Measurements from ENCODE around the gene CD180.

The CD180 gene

DNA sequence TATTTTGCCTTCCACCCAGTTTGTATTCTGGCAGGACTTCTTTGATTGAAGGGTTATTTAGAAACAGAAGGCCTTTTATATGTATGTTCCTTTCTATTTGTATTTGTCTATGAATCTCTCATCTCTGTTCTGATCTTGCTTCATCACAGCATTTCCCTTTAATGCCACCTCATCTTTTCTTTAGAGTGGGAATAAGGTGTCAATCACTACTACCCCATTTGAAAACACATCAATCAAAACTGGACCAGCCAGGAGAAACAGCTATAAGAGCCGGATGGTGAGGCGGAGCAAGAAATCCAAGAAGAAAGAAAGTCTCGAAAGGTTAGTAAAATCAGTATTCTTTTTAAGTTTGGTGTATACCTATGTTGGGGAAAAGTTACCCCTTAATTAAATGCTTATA is 36.3 kb downstream of the CD180 start:
- Histone ChIP-seq H3K27me3 (ENCODE audit: insufficient read depth, low read depth) (no peaks in the 10 kb centered on the region), H2AFZ (ENCODE audit: low read depth) (no peak overlapping the region), H3K79me2 (ENCODE audit: insufficient read depth, low read depth) (no peaks in the 10 kb centered on the region), H3K4me1 (ENCODE audit: low read depth, poor library complexity, severe bottlenecking) (no peaks in the 10 kb centered on the region), H3K4me2 (no peak overlapping the region), H3K9ac (no peak overlapping the region), H4K20me1 (ENCODE audit: insufficient read depth) (no peaks in the 10 kb centered on the region), H3K36me3 (ENCODE audit: insufficient read depth) (no peaks in the 10 kb centered on the region), H3K4me3 (IDR thresholded peaks at IDR 0.05; ENCODE audit: insufficient read depth, low read depth, low read length) (no peak overlapping the region), H3K27ac (no peak overlapping the region)
- TF ChIP-seq, protein P1, sequence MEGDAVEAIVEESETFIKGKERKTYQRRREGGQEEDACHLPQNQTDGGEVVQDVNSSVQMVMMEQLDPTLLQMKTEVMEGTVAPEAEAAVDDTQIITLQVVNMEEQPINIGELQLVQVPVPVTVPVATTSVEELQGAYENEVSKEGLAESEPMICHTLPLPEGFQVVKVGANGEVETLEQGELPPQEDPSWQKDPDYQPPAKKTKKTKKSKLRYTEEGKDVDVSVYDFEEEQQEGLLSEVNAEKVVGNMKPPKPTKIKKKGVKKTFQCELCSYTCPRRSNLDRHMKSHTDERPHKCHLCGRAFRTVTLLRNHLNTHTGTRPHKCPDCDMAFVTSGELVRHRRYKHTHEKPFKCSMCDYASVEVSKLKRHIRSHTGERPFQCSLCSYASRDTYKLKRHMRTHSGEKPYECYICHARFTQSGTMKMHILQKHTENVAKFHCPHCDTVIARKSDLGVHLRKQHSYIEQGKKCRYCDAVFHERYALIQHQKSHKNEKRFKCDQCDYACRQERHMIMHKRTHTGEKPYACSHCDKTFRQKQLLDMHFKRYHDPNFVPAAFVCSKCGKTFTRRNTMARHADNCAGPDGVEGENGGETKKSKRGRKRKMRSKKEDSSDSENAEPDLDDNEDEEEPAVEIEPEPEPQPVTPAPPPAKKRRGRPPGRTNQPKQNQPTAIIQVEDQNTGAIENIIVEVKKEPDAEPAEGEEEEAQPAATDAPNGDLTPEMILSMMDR (conservative IDR thresholded peaks at IDR 0.05; ENCODE audit: low read depth, low read length), result no peak

DNA sequence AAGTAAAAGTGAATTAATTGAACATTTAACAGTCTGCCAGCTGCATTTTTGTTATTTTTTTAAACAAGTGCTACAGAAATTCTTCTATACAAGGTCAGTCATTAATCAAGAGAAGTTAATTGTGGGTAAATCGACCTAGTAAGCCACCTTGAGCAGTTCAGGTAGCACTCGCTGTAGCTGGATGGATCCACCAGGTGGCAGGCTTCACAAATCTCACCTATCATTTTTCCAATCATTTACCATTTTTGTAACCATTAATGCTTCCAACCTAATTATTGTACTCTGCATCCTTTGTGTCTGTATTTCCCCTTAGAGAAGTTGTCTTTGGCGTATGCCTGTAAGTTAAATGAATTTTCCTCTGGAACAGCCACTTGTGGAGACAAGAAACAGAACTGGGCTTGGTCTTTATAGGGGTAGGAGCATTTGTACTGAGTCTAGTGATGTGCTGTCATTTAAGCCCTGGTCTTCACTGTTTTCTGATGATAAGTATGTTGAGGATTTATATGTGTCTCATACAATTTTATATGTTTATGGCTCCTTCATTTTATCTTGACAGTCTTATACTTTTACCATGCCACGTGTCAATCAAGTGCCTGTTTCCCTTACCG is 39.5 kb downstream of the CD180 start:
- Histone ChIP-seq H3K27me3 (ENCODE audit: insufficient read depth, low read depth) (no peaks in the 10 kb centered on the region), H2AFZ (ENCODE audit: low read depth) (no peak overlapping the region), H3K4me1 (ENCODE audit: low read depth, poor library complexity, severe bottlenecking) (no peaks in the 10 kb centered on the region), H3K79me2 (ENCODE audit: insufficient read depth, low read depth) (no peaks in the 10 kb centered on the region), H3K36me3 (ENCODE audit: insufficient read depth) (no peaks in the 10 kb centered on the region), H3K9ac (no peak overlapping the region), H4K20me1 (ENCODE audit: insufficient read depth) (no peaks in the 10 kb centered on the region), H3K27ac (no peak overlapping the region), H3K4me3 (IDR thresholded peaks at IDR 0.05; ENCODE audit: insufficient read depth, low read depth, low read length) (no peak overlapping the region), H3K4me2 (no peak overlapping the region)
- TF ChIP-seq, protein P1 (conservative IDR thresholded peaks at IDR 0.05; ENCODE audit: low read depth, low read length), result peak; percentile 94

DNA sequence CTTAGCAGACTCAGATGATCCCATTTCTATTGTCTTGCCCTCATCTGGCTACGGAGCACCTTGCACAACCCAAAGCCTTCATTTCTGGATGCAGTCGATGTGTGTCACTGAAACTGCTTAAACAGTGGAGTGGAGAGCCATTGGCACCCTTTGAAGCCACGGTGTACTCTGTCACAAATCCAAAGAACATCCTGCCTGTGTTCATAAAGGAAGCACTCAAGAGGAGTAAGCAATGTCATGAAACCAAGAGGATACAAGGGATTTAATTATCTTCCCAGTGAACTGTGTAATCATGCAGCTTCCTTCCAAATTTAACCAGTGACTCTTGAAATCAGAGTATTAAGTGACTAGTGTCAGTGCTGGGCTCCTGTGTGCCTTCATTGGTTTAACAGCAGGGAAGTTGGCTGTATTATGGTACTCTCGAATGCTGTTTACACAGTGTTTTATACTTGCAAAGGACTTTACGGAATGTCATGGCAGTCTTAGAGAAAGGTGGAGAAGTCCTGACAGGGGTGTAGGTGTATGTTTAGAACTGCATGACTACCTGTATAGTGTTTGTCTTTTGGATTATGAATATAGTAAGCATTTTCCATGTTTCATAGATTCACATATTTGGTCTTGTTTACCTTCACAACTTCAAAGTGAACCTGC is 41.9 kb downstream of the CD180 start:
- TF ChIP-seq, protein P1 (conservative IDR thresholded peaks at IDR 0.05; ENCODE audit: low read depth, low read length), result no peak
- Histone ChIP-seq H3K27me3 (ENCODE audit: insufficient read depth, low read depth) (no peaks in the 10 kb centered on the region), H2AFZ (ENCODE audit: low read depth) (no peak overlapping the region), H3K4me2 (no peak overlapping the region), H3K36me3 (ENCODE audit: insufficient read depth) (no peaks in the 10 kb centered on the region), H3K9ac (no peak overlapping the region), H3K79me2 (ENCODE audit: insufficient read depth, low read depth) (no peaks in the 10 kb centered on the region), H4K20me1 (ENCODE audit: insufficient read depth) (no peaks in the 10 kb centered on the region), H3K4me3 (IDR thresholded peaks at IDR 0.05; ENCODE audit: insufficient read depth, low read depth, low read length) (no peak overlapping the region), H3K27ac (no peak overlapping the region), H3K4me1 (ENCODE audit: low read depth, poor library complexity, severe bottlenecking) (no peaks in the 10 kb centered on the region)

DNA sequence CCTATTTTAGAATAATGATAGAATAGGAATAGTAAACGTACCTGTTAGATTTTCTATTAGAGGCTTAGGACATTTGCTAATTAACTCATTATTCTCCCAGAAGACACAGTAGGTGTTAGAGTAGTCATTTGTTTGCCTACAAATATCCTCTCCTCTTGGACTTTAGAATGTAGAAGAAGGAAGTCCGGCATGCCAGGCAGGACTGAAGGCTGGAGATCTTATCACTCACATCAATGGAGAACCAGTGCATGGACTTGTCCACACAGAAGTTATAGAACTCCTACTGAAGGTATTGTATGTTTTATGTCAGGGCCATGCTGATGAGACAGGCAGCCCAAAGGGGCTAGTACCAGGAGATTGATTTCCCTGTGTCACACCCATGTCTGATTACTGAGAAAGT is 43.3 kb downstream of the CD180 start:
- Histone ChIP-seq H3K79me2 (ENCODE audit: insufficient read depth, low read depth) (no peaks in the 10 kb centered on the region), H3K27me3 (ENCODE audit: insufficient read depth, low read depth) (no peaks in the 10 kb centered on the region), H3K4me1 (ENCODE audit: low read depth, poor library complexity, severe bottlenecking) (no peaks in the 10 kb centered on the region), H3K4me2 (no peak overlapping the region), H3K9ac (no peak overlapping the region), H3K36me3 (ENCODE audit: insufficient read depth) (no peaks in the 10 kb centered on the region), H4K20me1 (ENCODE audit: insufficient read depth) (no peaks in the 10 kb centered on the region), H3K4me3 (IDR thresholded peaks at IDR 0.05; ENCODE audit: insufficient read depth, low read depth, low read length) (no peak overlapping the region), H3K27ac (no peak overlapping the region), H2AFZ (ENCODE audit: low read depth) (no peak overlapping the region)
- TF ChIP-seq, protein P1 (conservative IDR thresholded peaks at IDR 0.05; ENCODE audit: low read depth, low read length), result no peak
